NCI-H2196 treated with DMSO at 0.1 percent for 48 hours (cell line): Measurements from ENCODE around the gene TEX48.

Experiments
- DNase-seq: peaks from one replicate; lab custom pipeline; 2025; ENCODE audit not compliant: unreplicated experiment; lab: John Stamatoyannopoulos, UW

The TEX48 gene

DNA sequence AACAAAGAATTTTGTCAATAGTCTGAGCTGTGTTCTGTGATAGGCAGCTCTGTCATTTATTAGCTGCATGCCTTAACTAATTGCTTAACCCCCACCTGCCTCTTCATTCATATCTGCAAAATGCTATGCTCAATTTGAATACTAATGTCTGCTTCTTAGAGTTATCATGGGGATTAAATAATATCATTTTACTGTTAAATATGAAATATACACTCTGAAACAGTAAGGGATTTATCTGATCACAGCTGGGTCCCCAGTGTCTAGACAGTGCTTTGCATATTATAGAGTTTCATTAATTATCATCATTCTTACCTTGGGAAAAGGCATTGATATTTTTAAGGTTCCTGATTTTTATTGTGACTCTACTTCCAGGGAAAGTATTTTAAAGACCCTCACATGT lies 12.0 kb downstream of the TEX48 start:
- DNase-seq: no peak

GRCh38 chr9:114668146-114668545 lies 13.8 kb downstream of the TEX48 start:
- no peak for DNase-seq

DNA sequence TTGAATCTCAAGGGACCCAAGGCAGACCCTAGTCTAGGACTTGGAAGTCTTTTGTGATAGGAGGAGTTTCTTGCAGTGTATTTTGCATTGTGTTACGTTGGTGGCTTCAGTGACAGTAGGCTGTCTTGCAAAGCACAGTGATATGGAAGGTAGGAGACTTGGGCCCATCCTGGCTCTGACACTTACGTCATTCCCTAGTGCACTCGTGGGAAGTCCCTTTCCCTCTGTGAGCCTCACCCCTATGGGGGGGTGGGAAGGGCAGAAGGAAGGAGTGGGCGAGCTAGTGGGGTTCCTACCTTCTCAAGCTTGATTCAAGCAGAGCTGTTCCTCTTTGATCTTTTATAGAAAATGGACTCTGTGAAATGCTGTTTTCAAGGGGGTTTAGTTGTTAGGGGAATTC lies 15.1 kb downstream of the TEX48 start:
- DNase-seq: no peak

- no peak for DNase-seq
Measured at GRCh38 chr9:114666401-114666800, 15.6 kb downstream of the TEX48 start.

GRCh38 chr9:114664181-114664580 lies 17.8 kb downstream of the TEX48 start:
- no peak for DNase-seq

DNA sequence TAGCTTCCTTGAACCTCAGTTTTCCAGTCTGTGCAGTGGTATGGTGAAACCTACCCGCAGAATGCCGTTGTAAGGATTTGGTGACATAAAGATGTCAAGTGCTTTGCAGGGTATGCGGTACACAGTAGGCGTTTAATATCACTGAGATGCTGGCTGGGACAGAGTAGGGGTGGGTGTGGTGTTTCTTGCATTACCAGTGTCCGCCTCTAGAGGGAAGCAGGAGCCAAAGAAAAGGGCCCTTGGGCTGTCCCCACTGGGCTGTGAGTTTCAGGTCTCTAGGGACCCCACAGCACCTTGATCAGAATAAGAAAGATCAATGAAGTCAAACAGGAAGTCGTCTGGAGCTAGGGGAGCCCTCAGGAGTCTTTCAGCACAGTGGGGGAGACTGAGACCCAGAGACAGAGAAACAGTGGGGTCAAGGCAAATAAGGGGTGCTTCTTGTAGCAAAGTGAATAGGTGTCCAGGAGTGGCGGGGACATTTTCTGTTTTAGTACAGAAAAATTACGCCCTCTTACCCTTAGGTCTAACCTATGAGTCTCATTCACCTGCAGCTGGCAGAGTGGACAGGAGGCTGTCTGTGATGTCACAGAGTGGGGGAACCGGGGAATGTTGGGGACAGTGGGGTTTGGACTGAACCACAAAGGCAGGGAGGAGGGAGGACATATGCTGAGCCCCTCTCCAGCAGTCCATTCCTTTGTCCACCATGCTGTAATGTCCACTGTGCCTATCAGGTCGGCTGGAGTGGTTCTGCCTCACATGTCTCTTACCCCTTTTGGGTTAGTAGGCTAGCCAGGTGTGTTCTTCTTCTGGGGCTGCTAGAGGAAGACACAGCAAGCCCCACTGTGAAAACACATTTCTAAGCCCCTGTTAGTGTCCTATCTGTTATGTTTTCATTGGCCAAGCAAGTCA lies 19.7 kb downstream of the TEX48 start:
- DNase-seq: no peak

DNA sequence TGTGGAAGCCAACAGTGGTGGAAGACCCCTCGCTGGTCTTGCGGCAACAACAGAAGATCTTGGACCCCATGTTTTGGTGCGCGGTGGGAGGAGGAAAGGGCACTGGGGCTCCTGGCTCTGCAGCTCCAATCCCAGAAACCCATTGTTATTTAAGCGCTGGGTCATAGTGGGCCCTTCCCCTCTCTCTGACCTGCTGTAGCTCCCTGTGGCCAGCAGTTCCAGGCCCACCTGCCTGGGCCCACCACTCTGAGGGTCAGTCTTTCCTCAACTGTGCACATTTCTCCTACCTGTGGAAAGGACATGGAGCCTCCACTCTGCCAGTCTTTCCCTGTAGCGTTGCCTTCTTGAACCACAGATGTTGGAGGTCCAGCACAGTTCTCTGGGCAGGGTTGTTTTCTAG lies 24.3 kb downstream of the TEX48 start, which contains the start of gene TEX53:
TSS of gene TEX53 (minus strand) at position 101 of the 400 bp plus-strand sequence. CDS start at position 70, 31 bp downstream.
- no peak for DNase-seq

DNA sequence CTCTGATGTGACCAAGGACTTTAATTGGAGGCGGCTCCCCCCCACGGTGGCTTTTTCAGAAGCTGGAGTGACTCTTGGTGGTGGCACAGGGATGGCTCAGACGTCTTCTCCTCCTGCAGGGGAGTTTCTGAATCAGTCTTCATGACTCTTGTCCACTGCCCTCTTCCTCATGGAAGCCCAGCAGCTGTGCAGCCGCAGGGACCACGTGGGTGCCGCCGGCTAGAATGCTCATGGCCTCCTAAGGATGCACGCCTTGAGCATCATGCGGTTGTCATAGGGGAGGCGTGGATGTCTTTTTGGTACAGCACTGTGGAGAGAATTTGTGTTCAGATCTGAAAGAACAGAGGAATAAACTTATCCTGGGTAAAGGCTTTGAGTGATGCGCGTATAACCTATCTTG lies 25.7 kb downstream of the TEX48 start:
- DNase-seq: no peak

DNA sequence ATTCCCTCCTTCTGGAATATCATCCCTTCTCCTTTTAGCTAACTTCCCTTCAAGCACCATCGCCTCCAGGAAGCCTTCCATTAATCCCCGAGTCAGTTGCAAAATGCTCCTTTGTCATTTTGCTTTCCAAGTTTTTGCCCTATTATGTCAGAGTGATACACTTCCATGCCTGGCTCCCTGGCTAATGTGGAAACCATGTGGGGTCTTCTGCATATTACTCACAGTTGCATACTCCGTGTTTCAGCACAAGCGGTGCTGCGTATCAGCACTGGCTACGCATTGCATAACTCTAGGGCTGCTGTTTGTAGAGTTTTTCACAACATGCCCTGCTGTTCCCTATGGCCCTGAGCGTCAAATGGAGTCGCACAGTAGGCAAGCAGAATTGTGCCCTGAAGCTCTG lies 26.3 kb downstream of the TEX48 start:
- DNase-seq: no peak

DNA sequence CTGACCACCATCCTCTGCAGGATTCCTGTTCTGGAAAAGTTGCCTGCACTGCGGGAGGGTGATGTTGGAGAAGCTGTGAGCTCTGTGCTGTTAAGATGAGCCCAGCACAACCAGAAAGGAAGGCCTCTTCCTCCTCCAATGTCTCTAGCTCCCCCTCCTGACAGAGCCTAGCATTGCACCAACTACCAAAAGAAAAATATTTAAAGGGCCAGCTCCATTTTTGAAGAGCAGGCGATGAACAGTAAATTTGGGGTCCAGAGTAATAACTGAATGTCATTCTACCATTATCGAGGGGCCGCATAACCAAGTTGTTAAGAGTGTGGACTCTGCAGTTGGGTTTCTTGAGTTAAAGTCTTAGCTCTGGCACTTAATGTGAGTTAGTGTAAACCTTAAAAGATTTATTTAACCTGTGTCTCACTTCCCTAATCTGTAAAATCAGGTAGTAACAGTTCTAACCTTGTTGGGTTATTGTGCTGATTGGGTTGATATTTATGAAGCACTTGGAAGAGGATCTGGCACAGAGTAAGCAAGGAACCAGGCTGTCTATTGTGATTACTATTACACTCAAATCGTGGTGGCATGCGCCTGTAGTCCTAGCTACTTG lies 28.3 kb downstream of the TEX48 start:
- peak; percentile 48 for DNase-seq

DNA sequence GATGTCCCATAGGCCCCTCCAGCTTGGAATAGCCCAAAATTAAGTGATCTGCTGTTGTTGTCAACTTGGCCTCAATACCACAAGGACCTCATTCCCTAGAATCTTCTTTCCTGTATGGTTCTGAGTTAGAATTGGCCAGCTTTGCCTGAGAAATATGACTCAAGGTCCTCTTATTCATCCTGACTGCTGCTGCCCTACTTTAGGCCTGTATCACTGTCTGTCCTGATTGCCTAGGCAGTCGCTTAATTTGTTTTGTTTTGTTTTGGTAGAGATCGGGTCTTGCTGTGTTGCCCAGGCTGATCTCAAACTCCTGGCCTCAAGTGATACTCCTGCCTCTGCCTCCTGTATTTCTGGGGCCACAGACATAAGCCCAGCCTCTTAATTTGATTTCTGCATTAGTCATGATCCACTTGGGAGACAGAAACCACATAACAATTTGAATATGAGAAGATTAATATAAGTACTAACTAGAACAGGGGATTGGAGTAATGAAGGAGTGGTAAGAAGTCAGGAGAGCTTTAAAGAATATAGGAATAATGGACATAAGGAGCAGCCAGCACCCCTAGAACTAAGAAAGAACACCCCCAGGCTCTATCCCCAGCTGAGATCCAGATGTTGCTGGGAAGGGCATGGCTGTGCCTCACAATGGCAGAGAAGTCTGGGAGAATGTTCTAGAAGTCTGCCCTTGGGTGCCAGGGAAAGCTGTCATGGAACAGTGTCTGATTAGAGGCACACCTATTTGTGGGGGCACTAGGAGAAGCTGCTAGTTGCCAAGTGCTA lies 29.0 kb downstream of the TEX48 start:
- DNase-seq: no peak

DNA sequence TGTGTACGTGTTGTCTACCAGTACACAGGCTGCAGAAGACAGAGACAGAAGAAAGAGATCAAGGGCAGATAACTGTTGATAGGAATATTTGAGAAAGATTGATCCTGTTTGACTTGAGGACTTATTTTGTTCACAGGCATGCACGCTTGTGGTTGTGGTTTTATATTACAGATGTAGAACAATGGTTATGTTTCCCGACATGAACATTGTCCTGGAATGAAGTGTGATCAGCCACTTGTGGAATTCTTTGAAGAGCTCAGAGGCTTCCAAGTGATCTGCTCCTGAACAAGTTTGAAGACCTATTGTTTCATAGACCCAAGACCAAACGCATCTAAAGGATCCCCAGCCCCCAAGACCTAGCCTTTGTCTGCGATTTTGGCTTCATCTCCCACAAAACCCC lies 38.1 kb downstream of the TEX48 start:
- DNase-seq: no peak

DNA sequence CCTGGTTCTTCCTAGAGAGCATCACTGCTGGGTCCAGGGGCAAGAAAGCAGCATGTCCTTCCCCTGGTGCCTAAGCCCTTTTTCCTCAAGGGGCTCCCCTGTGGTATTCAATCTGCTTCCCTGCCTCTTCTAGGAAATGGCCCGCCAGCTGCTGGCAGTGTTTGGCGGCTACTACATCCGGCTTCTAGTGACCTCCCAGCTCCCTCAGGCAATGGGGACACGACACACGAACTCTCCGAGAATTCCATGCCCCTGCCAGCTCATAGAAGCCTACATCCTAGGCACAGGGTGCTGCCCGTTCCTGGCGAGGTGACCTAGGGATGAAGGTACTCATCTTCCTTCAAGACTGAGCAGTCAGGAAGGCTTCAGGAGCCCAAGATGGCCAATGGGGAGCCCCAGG lies 39.0 kb downstream of the TEX48 start:
- no peak for DNase-seq

GRCh38 chr9:114641967-114642366 lies 40.0 kb downstream of the TEX48 start:
- no peak for DNase-seq

GRCh38 chr9:114638404-114638803 lies 43.6 kb downstream of the TEX48 start:
- DNase-seq: no peak

DNA sequence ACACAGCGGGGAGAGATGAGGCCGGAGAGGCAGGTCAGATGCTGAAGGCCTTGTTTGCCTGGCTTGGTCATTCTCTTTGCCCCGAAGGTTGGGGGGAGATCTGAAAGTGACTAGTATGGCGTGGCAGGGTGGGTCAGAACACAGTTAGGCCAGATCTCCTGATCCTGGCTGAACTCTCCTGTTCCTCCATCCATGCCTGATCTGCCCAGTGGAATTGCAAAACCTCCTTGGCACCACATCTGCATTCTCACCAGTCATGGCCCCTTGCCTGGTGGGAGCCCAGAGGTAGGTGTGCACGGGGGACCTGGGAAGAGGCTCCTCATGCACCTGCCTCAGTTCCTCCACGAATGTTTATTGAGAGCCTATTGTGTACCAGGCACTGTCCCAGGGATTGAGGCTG lies 47.6 kb downstream of the TEX48 start:
- DNase-seq: no peak

DNA sequence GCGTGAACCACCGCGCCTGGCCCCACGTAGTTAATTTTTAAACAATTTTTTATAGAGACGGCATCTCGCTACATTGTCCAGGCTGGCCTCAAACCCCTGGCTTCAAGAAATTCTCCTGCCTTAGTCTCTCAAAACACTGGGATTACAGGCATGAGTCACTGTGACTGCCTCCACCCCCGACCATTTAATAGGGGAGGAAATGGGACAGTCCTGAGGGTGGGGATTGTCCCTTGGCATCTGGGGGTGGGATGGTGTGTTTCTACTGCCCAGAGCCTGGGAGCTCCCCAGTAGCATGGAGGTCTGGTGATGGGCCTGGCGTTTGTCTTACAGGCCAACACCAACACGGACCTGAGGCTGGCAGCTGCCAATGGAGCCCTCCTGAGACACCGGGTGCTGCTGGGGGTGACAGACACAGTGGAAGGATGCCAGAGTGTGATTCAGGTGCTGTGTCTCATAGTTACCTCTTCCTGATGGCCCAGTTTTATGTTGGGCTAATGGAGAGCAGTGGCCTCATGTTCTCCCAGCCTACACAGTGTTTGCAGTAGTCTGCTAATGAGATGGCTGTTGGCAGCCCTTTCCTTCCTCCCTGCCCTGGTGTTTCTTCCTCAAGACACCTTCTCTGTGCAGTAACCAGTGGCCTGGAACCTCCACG lies 48.4 kb downstream of the TEX48 start:
- DNase-seq: no peak

GRCh38 chr9:114631166-114631565 lies 50.8 kb downstream of the TEX48 start:
- DNase-seq: no peak

GRCh38 chr9:114629563-114630090 lies 52.4 kb downstream of the TEX48 start:
- DNase-seq: no peak

- no peak for DNase-seq
Measured at GRCh38 chr9:114627553-114627952, 54.4 kb downstream of the TEX48 start.
